ENCODE measurements around the gene ITIH1. TPM values are rescaled to one million over a fixed set of nuclear protein-coding genes. Genes with fewer than 3 reads are reported as not detected.
A peak's percentile ranks its signal among the peaks of the same experiment; 100 is the strongest.

Gene ITIH1
- total RNA-seq, 4 donors from 2014 or later = 4.1 TPM; not detected in 3

- Histone ChIP-seq H3K36me3 (no peaks in the 10 kb centered on the region), H3K4me1 (peaks cover 0 to 32% (median 10%) of the 10 kb centered on the region in 4 donors), H3K27me3 (no peaks in the 10 kb centered on the region), H3K4me3 (no peak overlapping the region), H3K27ac (peak overlapping the region in 2 of 4 donors; percentile 77 to 82), H3K9me3 (no peaks in the 10 kb centered on the region)
- 81 to 82% methylated on average over 15 to 18 of the region's 18 CpGs for WGBS, 2 donors
- no peak for DNase-seq (ENCODE audit: low spot score in 2 of 2)
- TF ChIP-seq POLR2A (IDR thresholded peaks at IDR 0.05) = no peak
- TF ChIP-seq EP300 (IDR thresholded peaks at IDR 0.05) = no peak
- no peak for TF ChIP-seq CTCF (IDR thresholded peaks at IDR 0.05)
Measured at GRCh38 chr3:52792961-52793695, 15.7 kb downstream of the ITIH1 start.

- no peaks in the 10 kb centered on the region for H3K27me3 ChIP-seq
- H3K27ac ChIP-seq = peak overlapping the region in 3 of 4 donors; percentile 42 to 82 (median 77)
- H3K4me3 ChIP-seq = no peak overlapping the region
- no peak for DNase-seq (ENCODE audit: low spot score in 2 of 2)
- H3K4me1 ChIP-seq = peaks cover 0 to 30% (median 10%) of the 10 kb centered on the region in 4 donors
- no peak for TF ChIP-seq POLR2A (IDR thresholded peaks at IDR 0.05)
- no peak for TF ChIP-seq EP300 (IDR thresholded peaks at IDR 0.05)
- TF ChIP-seq CTCF (IDR thresholded peaks at IDR 0.05) = no peak
- no peaks in the 10 kb centered on the region for H3K9me3 ChIP-seq
- WGBS, 2 donors = 47 to 74% methylated on average over 8 to 9 of the region's 9 CpGs
- no peaks in the 10 kb centered on the region for H3K36me3 ChIP-seq
Measured at GRCh38 chr3:52793702-52794611, 16.6 kb downstream of the ITIH1 start.

GRCh38 chr3:52794612-52795099 lies 17.3 kb downstream of the ITIH1 start, which contains the start of gene ITIH3:
Gene ITIH3, plus strand, starts transcription at chr3:52794796. Its CDS starts 8 bp downstream, at chr3:52794804.
- no peak for TF ChIP-seq CTCF (IDR thresholded peaks at IDR 0.05)
- TF ChIP-seq EP300 (IDR thresholded peaks at IDR 0.05) = peak in 1 of 2 donors; percentile 38
- TF ChIP-seq POLR2A (IDR thresholded peaks at IDR 0.05) = no peak
- no peak within 1 kb of the TSS for H3K4me3 ChIP-seq
- no peaks in the 10 kb centered on the region for H3K9me3 ChIP-seq
- H3K36me3 ChIP-seq = no peaks in the 10 kb centered on the region
- DNase-seq (ENCODE audit: low spot score in 2 of 2) = no peak
- peak within 1 kb of the TSS; percentile 42 to 82 (median 64) for H3K27ac ChIP-seq
- no peaks in the 10 kb centered on the region for H3K27me3 ChIP-seq
- WGBS, 2 donors = 47 to 54% methylated on average over 8 to 10 of the region's 10 CpGs
- H3K4me1 ChIP-seq = peaks cover 0 to 30% (median 10%) of the 10 kb centered on the region in 4 donors

GRCh38 chr3:52795298-52795900 lies 18.0 kb downstream of the ITIH1 start:
- DNase-seq (ENCODE audit: low spot score in 2 of 2) = no peak
- WGBS, 2 donors = 44 to 57% methylated on average over 9 of the region's 9 CpGs
- Histone ChIP-seq H3K36me3 (no peaks in the 10 kb centered on the region), H3K4me1 (peaks cover 0 to 30% (median 10%) of the 10 kb centered on the region in 4 donors), H3K4me3 (no peak overlapping the region), H3K27ac (peak overlapping the region in 3 of 4 donors; percentile 50 to 82 (median 77)), H3K9me3 (no peaks in the 10 kb centered on the region), H3K27me3 (no peaks in the 10 kb centered on the region)
- TF ChIP-seq EP300 (IDR thresholded peaks at IDR 0.05) = no peak
- no peak for TF ChIP-seq POLR2A (IDR thresholded peaks at IDR 0.05)
- no peak for TF ChIP-seq CTCF (IDR thresholded peaks at IDR 0.05)
